ENCODE data around the gene PNO1.

DNA sequence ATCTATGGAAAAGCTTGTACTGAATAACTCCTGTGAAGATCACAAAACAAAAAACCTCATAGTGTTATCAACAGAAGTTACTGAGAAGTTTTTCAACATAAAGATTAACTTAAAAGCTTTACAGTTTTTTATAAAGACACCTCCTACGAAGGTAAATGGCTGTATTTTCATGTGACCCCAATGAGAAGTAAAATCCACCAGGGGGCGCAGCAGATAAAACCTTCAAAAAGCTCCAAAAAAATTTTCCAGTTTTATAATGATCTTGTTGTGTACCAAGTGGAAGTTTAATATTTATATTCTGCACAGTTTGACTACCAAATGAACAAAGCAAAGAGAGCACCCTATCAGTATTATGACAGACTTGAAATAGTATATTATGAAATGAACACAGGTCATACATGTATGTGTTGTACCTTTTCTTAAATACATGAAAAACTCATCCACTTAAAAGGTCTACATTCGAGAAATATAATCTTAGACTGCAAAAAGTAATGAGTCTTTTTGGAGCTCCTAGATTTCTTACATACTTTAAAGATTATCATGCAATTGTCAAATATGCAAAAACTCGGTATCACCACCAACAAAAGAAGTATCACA is 38.5 kb downstream of the PNO1 start:
- TF ChIP-seq, protein P1, sequence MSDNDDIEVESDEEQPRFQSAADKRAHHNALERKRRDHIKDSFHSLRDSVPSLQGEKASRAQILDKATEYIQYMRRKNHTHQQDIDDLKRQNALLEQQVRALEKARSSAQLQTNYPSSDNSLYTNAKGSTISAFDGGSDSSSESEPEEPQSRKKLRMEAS (IDR thresholded peaks at IDR 0.05; ENCODE audit: low read depth, low read length): no peak
- TF ChIP-seq, protein P2, sequence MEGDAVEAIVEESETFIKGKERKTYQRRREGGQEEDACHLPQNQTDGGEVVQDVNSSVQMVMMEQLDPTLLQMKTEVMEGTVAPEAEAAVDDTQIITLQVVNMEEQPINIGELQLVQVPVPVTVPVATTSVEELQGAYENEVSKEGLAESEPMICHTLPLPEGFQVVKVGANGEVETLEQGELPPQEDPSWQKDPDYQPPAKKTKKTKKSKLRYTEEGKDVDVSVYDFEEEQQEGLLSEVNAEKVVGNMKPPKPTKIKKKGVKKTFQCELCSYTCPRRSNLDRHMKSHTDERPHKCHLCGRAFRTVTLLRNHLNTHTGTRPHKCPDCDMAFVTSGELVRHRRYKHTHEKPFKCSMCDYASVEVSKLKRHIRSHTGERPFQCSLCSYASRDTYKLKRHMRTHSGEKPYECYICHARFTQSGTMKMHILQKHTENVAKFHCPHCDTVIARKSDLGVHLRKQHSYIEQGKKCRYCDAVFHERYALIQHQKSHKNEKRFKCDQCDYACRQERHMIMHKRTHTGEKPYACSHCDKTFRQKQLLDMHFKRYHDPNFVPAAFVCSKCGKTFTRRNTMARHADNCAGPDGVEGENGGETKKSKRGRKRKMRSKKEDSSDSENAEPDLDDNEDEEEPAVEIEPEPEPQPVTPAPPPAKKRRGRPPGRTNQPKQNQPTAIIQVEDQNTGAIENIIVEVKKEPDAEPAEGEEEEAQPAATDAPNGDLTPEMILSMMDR (IDR thresholded peaks at IDR 0.05; ENCODE audit: low read depth, low read length): peak; percentile 64
- TF ChIP-seq POLR2A (IDR thresholded peaks at IDR 0.05; ENCODE audit: extremely low read depth, insufficient read length) (no peak), MYC (IDR thresholded peaks at IDR 0.05; ENCODE audit: low read depth, low read length) (no peak)

Measured in NB4 (cell line).